ENCODE results near the gene CBR3.

DNA sequence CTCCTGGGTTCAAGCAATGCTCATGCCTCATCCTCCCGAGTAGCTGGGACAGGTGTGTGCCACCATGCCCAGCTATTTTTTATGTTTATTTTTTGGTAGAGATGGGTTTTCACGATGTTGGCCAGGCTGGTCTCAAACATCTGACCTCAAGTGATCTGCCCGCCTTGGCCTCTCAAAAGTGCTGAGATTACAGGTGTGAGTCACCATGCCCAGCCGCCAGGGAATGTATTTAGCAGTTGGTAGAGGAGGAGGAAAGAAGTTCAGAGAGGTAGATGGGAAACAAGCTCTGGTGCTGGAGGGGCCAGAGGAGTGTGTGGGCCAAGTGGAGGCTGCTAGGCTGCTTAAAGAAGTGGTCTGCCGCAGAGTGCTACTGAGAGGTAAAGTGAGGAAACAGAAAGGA lies 27.8 kb downstream of the CBR3 start:
- TF ChIP-seq, protein P1, sequence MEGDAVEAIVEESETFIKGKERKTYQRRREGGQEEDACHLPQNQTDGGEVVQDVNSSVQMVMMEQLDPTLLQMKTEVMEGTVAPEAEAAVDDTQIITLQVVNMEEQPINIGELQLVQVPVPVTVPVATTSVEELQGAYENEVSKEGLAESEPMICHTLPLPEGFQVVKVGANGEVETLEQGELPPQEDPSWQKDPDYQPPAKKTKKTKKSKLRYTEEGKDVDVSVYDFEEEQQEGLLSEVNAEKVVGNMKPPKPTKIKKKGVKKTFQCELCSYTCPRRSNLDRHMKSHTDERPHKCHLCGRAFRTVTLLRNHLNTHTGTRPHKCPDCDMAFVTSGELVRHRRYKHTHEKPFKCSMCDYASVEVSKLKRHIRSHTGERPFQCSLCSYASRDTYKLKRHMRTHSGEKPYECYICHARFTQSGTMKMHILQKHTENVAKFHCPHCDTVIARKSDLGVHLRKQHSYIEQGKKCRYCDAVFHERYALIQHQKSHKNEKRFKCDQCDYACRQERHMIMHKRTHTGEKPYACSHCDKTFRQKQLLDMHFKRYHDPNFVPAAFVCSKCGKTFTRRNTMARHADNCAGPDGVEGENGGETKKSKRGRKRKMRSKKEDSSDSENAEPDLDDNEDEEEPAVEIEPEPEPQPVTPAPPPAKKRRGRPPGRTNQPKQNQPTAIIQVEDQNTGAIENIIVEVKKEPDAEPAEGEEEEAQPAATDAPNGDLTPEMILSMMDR (conservative IDR thresholded peaks at IDR 0.05) = no peak
- no peak for TF ChIP-seq EZH2 (IDR thresholded peaks at IDR 0.05; ENCODE audit: low read depth)

Data from PC-9 (cell line).